ENCODE measurements around the gene ARHGEF10L.

Gene ARHGEF10L

GRCh38 chr1:17527036-17527914, 12.2 kb upstream of the ARHGEF10L start:
- no peak for TF ChIP-seq CTCF (IDR thresholded peaks at IDR 0.05; ENCODE audit: low read depth, low read length)
- H3K27me3 ChIP-seq = no peaks in the 10 kb centered on the region
- H3K36me3 ChIP-seq = no peaks in the 10 kb centered on the region
- DNase-seq = no peak
- H3K4me1 ChIP-seq = no peaks in the 10 kb centered on the region
- H3K4me3 ChIP-seq (ENCODE audit: low read depth, low read length) = no peak overlapping the region
- H3K9me3 ChIP-seq = no peaks in the 10 kb centered on the region

GRCh38 chr1:17529381-17529780, 10.1 kb upstream of the ARHGEF10L start:
- Histone ChIP-seq H3K4me3 (ENCODE audit: low read depth, low read length) (no peak overlapping the region), H3K9me3 (no peaks in the 10 kb centered on the region), H3K27me3 (no peaks in the 10 kb centered on the region), H3K4me1 (no peaks in the 10 kb centered on the region), H3K36me3 (no peaks in the 10 kb centered on the region)
- no peak for TF ChIP-seq CTCF (IDR thresholded peaks at IDR 0.05; ENCODE audit: low read depth, low read length)
- DNase-seq = no peak

- no peak overlapping the region for H3K4me3 ChIP-seq (ENCODE audit: low read depth, low read length)
- no peaks in the 10 kb centered on the region for H3K4me1 ChIP-seq
- H3K36me3 ChIP-seq = no peaks in the 10 kb centered on the region
- no peaks in the 10 kb centered on the region for H3K9me3 ChIP-seq
- no peak for DNase-seq
- TF ChIP-seq CTCF (IDR thresholded peaks at IDR 0.05; ENCODE audit: low read depth, low read length) = no peak
- no peaks in the 10 kb centered on the region for H3K27me3 ChIP-seq
Observed at GRCh38 chr1:17531343-17531681, 8.2 kb upstream of the ARHGEF10L start.

- DNase-seq = no peak
- Histone ChIP-seq H3K27me3 (no peaks in the 10 kb centered on the region), H3K9me3 (no peaks in the 10 kb centered on the region), H3K4me1 (no peaks in the 10 kb centered on the region), H3K36me3 (no peaks in the 10 kb centered on the region), H3K4me3 (ENCODE audit: low read depth, low read length) (no peak overlapping the region)
- TF ChIP-seq CTCF (IDR thresholded peaks at IDR 0.05; ENCODE audit: low read depth, low read length) = no peak
Observed at GRCh38 chr1:17531682-17532487, 7.6 kb upstream of the ARHGEF10L start.

GRCh38 chr1:17533201-17533600, 6.3 kb upstream of the ARHGEF10L start:
- Histone ChIP-seq H3K36me3 (no peaks in the 10 kb centered on the region), H3K9me3 (no peaks in the 10 kb centered on the region), H3K4me1 (no peaks in the 10 kb centered on the region), H3K27me3 (no peaks in the 10 kb centered on the region), H3K4me3 (ENCODE audit: low read depth, low read length) (no peak overlapping the region)
- TF ChIP-seq CTCF (IDR thresholded peaks at IDR 0.05; ENCODE audit: low read depth, low read length) = no peak
- DNase-seq = no peak

Data from BE2C (cell line).